LNCAP (cell line): ENCODE results near the gene DNASE1.

ENCODE experiments used
- CTCF ChIP-seq: fragments of 450-650 bp; IDR thresholded peaks from 2 replicates; pipeline ENCODE4 v1.5.1; 2017; ENCODE audit warnings: mild to moderate bottlenecking

Gene DNASE1

DNA sequence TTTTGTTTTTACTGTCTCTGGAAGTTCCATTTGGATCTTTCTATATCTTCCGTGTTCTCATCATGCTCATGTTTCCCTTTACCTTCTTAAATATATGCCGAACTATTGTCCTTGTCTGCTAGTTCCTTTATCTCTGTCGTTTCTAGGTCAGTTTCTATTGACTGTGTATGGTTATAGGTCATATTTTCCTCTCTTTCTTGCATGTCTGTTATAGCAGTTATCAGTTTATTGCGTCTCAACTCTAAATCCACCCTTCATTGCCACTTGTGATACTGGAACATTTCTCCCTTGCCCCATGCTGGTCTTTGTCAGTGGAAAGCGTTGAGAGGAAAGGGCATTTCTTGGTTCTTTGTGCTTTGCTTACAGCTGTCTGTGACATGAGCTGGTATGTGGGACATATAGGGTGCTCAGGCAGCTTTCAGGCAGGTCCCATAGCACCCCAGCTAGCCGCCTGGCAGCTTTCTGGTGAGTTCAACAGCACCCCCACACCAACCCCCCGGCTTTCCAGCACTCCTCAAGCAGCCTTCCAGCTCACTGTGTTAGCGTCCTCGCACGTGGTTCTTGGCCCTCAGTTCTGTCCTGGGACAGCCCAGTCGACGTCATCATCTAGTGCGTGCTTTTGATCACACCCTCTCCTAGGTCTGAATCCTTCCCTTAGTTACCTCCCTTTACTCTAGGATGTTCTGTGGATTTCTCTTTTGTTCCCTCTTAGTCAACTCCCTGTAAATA is 15.4 kb upstream of the DNASE1 start:
- no peak for TF ChIP-seq CTCF

DNA sequence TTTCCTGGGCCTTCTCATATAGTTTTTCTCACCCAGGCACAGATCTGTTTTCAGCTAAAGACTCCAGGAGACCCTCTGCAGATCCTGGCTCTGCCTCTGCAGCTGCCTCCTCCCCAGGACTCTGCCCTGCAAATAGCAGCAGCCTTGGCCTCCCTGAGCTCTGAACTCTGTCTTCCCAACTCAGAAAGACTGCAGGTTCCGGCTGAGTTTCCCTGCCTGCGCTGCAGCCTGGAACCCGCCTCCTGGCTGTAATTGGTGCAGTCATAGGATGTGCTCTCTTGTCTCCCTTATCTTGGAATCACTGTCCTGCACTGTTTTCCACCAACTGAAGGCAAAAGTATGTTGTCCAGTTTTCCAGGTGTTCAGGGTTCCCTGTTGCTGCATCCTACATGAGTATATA is 14.3 kb upstream of the DNASE1 start:
- TF ChIP-seq CTCF, result no peak

- no peak for TF ChIP-seq CTCF
These were observed 13.6 kb upstream of the DNASE1 start for GRCh38 chr16:3640632-3641501.

GRCh38 chr16:3641801-3642396 is 12.6 kb upstream of the DNASE1 start:
- no peak for TF ChIP-seq CTCF

GRCh38 chr16:3642397-3643094 is 11.9 kb upstream of the DNASE1 start:
- no peak for TF ChIP-seq CTCF

- no peak for TF ChIP-seq CTCF
These were observed 11.3 kb upstream of the DNASE1 start for GRCh38 chr16:3643095-3643730.

- TF ChIP-seq CTCF, result no peak
These were observed 9.4 kb upstream of the DNASE1 start for GRCh38 chr16:3645108-3645503.
